ENCODE data around the gene ABTB2. TPM values are rescaled to one million over a fixed set of nuclear protein-coding genes. Genes with fewer than 3 reads are reported as not detected.

Gene ABTB2
- total and polyA plus RNA-seq, 10 of the 15 experiments (the other 5 are each of a cell fraction or from before 2014, with no cell fraction given): 0.13 to 2.1 (median 0.72) TPM

GRCh38 chr11:34178209-34178821 lies 179.5 kb downstream of the ABTB2 start:
- Histone ChIP-seq H3K9me3 (replicated peaks; ENCODE audit: control insufficient read depth, insufficient read depth, low read length) (no peaks in the 10 kb centered on the region), H2AFZ (ENCODE audit: control insufficient read depth, low read depth, low read length) (no peak overlapping the region), H3K4me1 (ENCODE audit: control insufficient read depth, insufficient read depth, low read length) (peaks cover 37% of the 10 kb centered on the region), H3K79me2 (ENCODE audit: control insufficient read depth, insufficient read depth, low read length) (no peaks in the 10 kb centered on the region), H3K9ac (ENCODE audit: control insufficient read depth, insufficient read depth, low read length) (no peak overlapping the region), H3K36me3 (ENCODE audit: control insufficient read depth in 2 of 2, insufficient read depth in 2 of 2, low read length in 1 of 2) (no peaks in the 10 kb centered on the region), H3K27ac (ENCODE audit: control insufficient read depth, insufficient read depth) (no peak overlapping the region), H3K4me2 (ENCODE audit: control insufficient read depth, insufficient read depth) (no peak overlapping the region), H3K27me3 (replicated peaks in 1 of 2; ENCODE audit: control insufficient read depth in 2 of 2, insufficient read depth in 2 of 2, low read length in 1 of 2) (no peaks in the 10 kb centered on the region), H4K20me1 (ENCODE audit: control insufficient read depth, insufficient read depth) (no peaks in the 10 kb centered on the region), H3K4me3 (no peak overlapping the region)
- ATAC-seq: no peak
- BruUV-seq (replicated peaks): no TSS peak
- no peak for FAIRE-seq
- ChIA-PET CTCF (interaction anchor here (0.7 to 10.5 kb wide), 7 partner anchors 9 to 182 kb away, joined by 3 to 167 read pairs (median 5); partner anchors contain the start of gene ABTB2), SMC1A (ENCODE audit: uncharacterized antibody, unreplicated experiment) (interaction anchor here (0.6 to 11.3 kb wide), 11 partner anchors 11 to 310 kb away, joined by 3 to 192 read pairs (median 3); partner anchors contain the start of gene ABTB2), POLR2A (interaction anchor here (1.0 to 1.9 kb wide), 4 partner anchors 28 to 178 kb away, joined by 3 to 6 read pairs (median 4); no protein-coding TSS in a partner anchor), RAD21 (ENCODE audit: unreplicated experiment) (interaction anchor here (0.6 to 13.0 kb wide), 11 partner anchors 9 to 174 kb away, joined by 3 to 249 read pairs (median 4); partner anchors contain the start of gene ABTB2)
- no peak for DNase-seq (ENCODE audit: low read depth, low spot score)
- TF ChIP-seq ZBED1 (IDR thresholded peaks at IDR 0.05; ENCODE audit: borderline replicate concordance) (no peak), PAX8 (IDR thresholded peaks at IDR 0.05) (no peak), NKRF (conservative IDR thresholded peaks at IDR 0.05) (no peak), RELB (IDR thresholded peaks at IDR 0.05; ENCODE audit: low read depth) (peak; percentile 35; the same call in 1 of the 2 replicates), IKZF2 (IDR thresholded peaks at IDR 0.05) (0 out of 4 replicates have a peak, but pooled peaks of 1 of the 2 experiments have one; percentile 12), IKZF1 (conservative IDR thresholded peaks at IDR 0.05) (peak; percentile 32), EED (IDR thresholded peaks at IDR 0.05; ENCODE audit: low read depth) (peak; percentile 65; the same call in 1 of the 2 replicates), MXI1 (IDR thresholded peaks at IDR 0.05; ENCODE audit: low read depth, low read length) (no peak), SIN3A (IDR thresholded peaks at IDR 0.05; ENCODE audit: low read depth, low read length) (no peak)
- intact Hi-C loops (cut with micrococcal nuclease; ENCODE audit: unreplicated experiment): loop anchor here (10.0 kb wide), 1 partner anchor 286 kb away; no protein-coding TSS in a partner anchor
- WGBS (ENCODE audit: insufficient coverage, insufficient replicate concordance, low lambda C conversion rate, missing lambda C conversion rate): 86% methylated on average over 10 of the region's 10 CpGs
- in situ Hi-C loops (cut with MboI): loop anchor here (5.0 kb wide), 1 partner anchor 179 kb away; the partner anchor contains the start of gene ABTB2
